ENCODE measurements around the gene ABCD3. TPM values are rescaled to one million over a fixed set of nuclear protein-coding genes. Genes with fewer than 3 reads are reported as not detected.

ABCD3 gene
- total RNA-seq, 1 donor from 2014 or later: 76.6 TPM

DNA sequence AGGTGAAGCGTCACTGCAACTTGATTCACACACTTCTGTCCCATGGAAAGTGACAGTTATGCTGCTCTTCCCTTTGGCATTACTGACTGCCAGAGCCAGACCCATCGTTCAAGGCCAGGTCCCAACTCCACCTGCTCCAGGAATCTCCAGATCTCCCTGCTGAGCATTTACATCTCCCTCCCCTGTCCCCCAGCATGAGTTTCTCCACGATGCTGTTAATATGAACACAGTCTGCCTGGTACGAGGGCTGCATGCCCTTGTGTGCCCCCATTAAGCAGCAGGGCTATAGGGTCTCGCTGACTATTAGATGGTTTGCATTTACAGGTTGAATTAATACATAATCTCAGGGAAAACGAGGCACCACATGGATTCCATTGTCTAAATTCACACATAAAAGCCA is 119.1 kb downstream of the ABCD3 start:
- DNase-seq: no peak
- peak overlapping the region; percentile 79 for H3K4me3 ChIP-seq
- peaks cover 65% of the 10 kb centered on the region for H3K4me1 ChIP-seq
- H3K27ac ChIP-seq (replicated peaks): peak overlapping the region; percentile 90
- H3K36me3 ChIP-seq: peaks cover 20% of the 10 kb centered on the region
- H3K9me3 ChIP-seq (replicated peaks): no peaks in the 10 kb centered on the region
- TF ChIP-seq, protein P1, sequence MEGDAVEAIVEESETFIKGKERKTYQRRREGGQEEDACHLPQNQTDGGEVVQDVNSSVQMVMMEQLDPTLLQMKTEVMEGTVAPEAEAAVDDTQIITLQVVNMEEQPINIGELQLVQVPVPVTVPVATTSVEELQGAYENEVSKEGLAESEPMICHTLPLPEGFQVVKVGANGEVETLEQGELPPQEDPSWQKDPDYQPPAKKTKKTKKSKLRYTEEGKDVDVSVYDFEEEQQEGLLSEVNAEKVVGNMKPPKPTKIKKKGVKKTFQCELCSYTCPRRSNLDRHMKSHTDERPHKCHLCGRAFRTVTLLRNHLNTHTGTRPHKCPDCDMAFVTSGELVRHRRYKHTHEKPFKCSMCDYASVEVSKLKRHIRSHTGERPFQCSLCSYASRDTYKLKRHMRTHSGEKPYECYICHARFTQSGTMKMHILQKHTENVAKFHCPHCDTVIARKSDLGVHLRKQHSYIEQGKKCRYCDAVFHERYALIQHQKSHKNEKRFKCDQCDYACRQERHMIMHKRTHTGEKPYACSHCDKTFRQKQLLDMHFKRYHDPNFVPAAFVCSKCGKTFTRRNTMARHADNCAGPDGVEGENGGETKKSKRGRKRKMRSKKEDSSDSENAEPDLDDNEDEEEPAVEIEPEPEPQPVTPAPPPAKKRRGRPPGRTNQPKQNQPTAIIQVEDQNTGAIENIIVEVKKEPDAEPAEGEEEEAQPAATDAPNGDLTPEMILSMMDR (IDR thresholded peaks at IDR 0.05; ENCODE audit: borderline replicate concordance): no peak
- intact Hi-C loops (cut with micrococcal nuclease): no loop called here
- H3K27me3 ChIP-seq (ENCODE audit: low read depth): peaks cover 15% of the 10 kb centered on the region

DNA sequence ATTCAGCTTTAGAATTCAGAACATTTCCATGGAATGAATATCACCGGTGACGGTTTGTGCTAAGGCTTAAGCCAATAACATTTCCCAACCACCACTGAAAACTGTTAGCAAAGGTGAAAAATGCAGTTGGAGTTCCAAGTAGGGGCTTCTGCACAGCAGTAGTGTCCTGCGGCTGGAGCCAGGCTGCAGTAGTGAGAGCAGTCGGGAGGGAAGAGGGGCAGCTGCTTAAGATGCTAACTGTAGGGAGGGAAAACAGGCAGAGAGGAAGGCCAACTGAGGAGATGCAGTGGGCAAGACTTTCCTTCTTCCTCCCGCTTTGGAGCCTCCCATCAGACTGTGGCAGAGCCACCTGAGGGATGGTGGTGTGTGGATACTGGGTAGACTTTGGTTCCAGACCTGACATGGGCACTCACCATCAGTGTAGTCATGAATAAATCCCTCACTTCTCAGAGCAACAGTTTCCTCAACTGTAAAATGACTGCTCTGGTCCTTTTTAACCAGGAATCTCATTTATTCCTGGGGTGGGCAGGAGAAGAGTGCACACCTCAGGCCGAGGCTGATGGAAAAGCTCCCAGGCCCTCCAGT is 120.1 kb downstream of the ABCD3 start:
- intact Hi-C loops (cut with micrococcal nuclease): no loop called here
- H3K27me3 ChIP-seq (ENCODE audit: low read depth): peaks cover 17% of the 10 kb centered on the region
- no peak for DNase-seq
- no peaks in the 10 kb centered on the region for H3K9me3 ChIP-seq (replicated peaks)
- peaks cover 70% of the 10 kb centered on the region for H3K4me1 ChIP-seq
- H3K27ac ChIP-seq (replicated peaks): peak overlapping the region; percentile 90
- peak overlapping the region; percentile 79 for H3K4me3 ChIP-seq
- peaks cover 12% of the 10 kb centered on the region for H3K36me3 ChIP-seq
- TF ChIP-seq, protein P1 (IDR thresholded peaks at IDR 0.05; ENCODE audit: borderline replicate concordance): peak; percentile 9

DNA sequence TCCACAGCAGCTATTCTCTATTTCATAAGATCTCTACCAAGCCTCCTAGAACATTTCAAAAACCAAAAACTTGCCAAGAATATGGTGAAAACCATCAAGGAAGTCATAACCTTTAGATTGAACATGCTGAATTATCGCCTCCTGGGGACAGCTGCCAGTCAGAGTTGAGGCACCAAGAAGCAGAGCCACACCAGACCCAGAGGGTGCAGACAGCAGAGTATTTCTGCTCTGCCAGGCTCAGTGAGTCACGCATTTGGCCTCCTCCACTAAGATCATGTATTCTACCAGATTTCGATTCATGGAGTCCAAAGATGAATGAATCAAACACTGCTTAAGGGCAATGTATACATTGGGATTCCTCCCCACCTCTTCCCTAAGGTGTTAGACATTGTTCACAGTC is 121.3 kb downstream of the ABCD3 start:
- no peaks in the 10 kb centered on the region for H3K9me3 ChIP-seq (replicated peaks)
- H3K27me3 ChIP-seq (ENCODE audit: low read depth): peaks cover 20% of the 10 kb centered on the region
- TF ChIP-seq, protein P1 (IDR thresholded peaks at IDR 0.05; ENCODE audit: borderline replicate concordance): no peak
- intact Hi-C loops (cut with micrococcal nuclease): no loop called here
- H3K4me1 ChIP-seq: peaks cover 77% of the 10 kb centered on the region
- peaks cover 4% of the 10 kb centered on the region for H3K36me3 ChIP-seq
- H3K4me3 ChIP-seq: peak overlapping the region; percentile 79
- DNase-seq: peak; percentile 31
- H3K27ac ChIP-seq (replicated peaks): peak overlapping the region; percentile 90

DNA sequence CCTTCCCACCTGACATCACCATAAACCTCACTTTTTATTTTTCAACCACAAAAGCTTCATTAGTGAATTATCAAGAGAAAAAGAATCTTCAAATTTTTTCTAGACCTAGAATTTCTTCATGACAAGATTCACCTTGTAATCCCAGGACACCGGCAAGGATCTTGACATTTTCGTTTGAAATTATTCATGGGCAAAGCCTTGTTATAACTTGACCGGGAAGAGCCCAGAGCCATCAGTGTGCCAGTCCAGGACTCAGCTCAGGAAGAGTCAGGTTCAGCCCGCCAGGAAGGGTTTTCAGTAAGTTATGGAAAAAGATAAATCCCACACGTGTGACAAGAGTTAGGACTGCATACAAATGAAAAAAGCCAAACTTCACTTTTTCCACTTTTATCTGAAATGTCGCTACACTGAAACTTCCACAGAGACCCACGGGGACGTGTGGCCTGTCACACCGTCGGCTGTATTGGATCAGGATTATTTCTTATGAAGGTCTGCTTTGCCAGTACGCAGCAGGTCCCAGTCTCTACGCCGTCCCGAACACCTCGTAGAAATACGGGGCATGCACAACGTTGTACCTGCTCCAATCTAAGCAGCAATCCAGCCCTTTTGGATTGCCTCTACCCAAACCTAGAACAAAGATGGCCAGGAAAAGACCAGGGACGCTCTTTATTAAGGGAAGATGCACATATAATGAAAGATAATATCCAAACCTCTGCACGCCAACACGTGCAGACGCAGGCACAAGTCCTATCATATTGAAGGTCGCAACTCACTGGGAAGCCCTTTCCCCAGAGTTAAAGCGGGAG is 122.5 kb downstream of the ABCD3 start:
- H3K27me3 ChIP-seq (ENCODE audit: low read depth): peaks cover 20% of the 10 kb centered on the region
- peak overlapping the region; percentile 90 for H3K27ac ChIP-seq (replicated peaks)
- H3K9me3 ChIP-seq (replicated peaks): no peaks in the 10 kb centered on the region
- H3K4me3 ChIP-seq: peak overlapping the region; percentile 79
- H3K36me3 ChIP-seq: no peaks in the 10 kb centered on the region
- no peak for DNase-seq
- peaks cover 74% of the 10 kb centered on the region for H3K4me1 ChIP-seq
- TF ChIP-seq, protein P1 (IDR thresholded peaks at IDR 0.05; ENCODE audit: borderline replicate concordance): no peak
- intact Hi-C loops (cut with micrococcal nuclease): no loop called here

DNA sequence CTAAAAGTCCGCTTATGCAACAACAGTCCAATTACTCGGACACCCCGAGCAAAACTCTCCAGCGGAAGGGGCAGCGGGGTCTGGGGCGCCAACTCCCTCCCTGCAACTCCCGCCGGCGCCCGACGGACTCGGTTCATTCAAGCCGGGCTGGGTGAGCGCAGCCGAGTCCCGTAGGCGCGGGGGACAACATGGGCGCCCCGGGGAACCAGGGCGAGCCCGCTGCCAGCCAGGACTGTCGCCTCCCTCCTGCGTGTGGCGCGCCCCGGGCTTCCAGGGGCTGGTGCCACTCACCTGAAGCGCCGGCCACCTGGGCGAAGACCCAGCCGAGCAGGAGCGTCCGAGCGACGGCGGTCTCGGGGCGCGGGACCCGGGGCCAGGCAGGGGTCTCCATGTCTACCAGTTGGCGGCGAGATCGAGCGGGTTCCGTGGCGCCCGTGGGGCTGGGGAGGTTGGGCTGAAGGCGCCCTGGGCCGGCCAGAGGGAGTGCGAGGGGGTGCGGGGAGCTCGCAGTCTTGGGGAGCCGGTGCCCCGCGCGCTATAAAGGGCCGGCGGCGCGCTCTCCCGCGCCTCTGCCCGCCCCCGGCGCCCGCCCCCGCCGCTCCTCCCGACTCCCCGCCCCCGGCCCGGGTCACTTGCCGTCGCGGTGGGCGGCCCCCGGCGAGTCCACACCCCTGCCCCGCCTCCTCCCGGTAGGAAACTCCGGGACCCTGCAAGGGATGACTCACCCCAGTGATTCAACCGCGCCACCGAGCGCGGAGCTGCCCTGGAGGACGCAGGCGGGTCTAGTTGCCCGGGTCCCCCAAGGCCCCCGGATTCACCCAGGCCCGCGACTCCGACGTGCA is 123.3 kb downstream of the ABCD3 start, which contains the start of gene F3:
Gene F3, minus strand, starts transcription at position 514 of the 842 bp plus-strand sequence. Its CDS starts 123 bp downstream, at position 391.
- peaks cover 65% of the 10 kb centered on the region for H3K4me1 ChIP-seq

More for the DNA sequence above, 123.3 kb downstream of the ABCD3 start, which contains the start of gene F3:
- H3K9me3 ChIP-seq (replicated peaks): no peaks in the 10 kb centered on the region
- peaks cover 20% of the 10 kb centered on the region for H3K27me3 ChIP-seq (ENCODE audit: low read depth)
- DNase-seq: peak; percentile 89
- H3K36me3 ChIP-seq: no peaks in the 10 kb centered on the region
- peak within 1 kb of the TSS; percentile 90 for H3K27ac ChIP-seq (replicated peaks)
- intact Hi-C loops (cut with micrococcal nuclease): no loop called here
- TF ChIP-seq, protein P1 (IDR thresholded peaks at IDR 0.05; ENCODE audit: borderline replicate concordance): no peak
- peak within 1 kb of the TSS; percentile 79 for H3K4me3 ChIP-seq

Data from left ventricle myocardium inferior (tissue), 1 donor.